NCI-H524 treated with DMSO at 0.1 percent for 48 hours (cell line): Measurements from ENCODE around the gene LBR.

Experiments
- DNase-seq: peaks from one replicate; lab custom pipeline; 2025; lab: John Stamatoyannopoulos, UW

Gene LBR

DNA sequence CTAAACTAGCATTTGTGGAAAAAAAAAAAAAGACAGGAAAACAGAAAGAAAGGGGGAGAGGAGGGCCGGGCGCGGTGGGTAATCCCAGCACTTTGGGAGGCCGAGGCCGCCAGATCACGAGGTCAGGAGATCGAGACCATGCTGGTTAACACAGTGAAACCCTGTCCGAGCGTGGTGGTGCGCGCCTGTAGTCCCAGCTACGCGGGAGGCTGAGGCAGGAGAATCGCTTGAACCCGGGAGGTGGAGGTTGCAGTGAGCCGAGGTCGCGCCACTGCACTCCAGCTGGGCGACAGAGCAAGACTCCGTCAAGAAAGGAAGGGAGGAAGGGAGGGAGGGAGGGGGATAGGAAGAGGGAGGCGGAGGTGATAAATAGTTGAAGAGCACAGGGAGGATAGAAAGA lies 54.7 kb downstream of the LBR start:
- DNase-seq: no peak

GRCh38 chr1:225371366-225372010 lies 56.4 kb downstream of the LBR start:
- no peak for DNase-seq

DNA sequence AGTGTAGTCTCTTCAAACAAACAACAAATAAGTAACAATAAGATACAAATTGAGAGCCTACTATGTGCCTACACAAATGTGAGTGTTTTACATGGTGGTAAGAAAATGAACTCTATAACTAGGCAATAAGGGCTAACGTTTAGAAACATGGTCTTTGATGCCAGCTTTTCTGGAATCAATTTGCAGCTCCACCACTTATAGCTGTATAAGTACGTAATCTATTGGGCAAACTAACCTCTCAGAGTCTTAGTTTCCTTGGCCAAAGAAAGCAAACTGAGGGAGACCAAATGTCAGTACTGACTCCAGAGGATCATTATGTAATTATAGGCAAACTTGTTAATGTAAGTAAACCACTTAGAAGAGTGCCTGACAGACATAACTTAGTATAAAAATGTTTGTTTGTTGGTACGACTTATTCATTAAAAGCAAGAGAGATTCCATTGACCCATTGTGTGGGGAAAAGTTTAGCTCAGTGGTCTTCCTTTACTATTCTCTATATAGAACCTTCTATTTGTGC lies 59.7 kb downstream of the LBR start:
- no peak for DNase-seq

GRCh38 chr1:225366552-225366951 lies 61.3 kb downstream of the LBR start:
- no peak for DNase-seq

- DNase-seq: no peak
These were observed 61.8 kb downstream of the LBR start for GRCh38 chr1:225366018-225366417.

DNA sequence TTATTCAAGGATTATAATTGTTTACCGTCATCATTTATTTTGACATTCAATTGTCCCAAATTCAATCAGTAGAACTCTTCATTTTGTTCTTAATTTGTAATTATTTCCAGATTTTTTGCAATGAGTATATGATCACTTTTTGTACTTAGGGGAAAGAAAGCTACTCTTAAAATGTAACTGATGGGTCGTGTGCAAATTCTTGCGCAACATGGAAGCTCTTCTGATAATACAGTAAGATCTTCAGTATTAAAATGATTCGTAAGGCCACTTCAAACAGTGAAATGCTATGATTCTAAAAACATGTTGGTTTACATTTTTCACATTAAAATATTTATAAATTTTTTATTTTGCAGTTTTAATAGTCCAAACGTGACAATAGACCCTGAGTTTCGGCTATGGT lies 63.4 kb downstream of the LBR start:
- no peak for DNase-seq

GRCh38 chr1:225362805-225363204 lies 65.0 kb downstream of the LBR start:
- DNase-seq: no peak

- no peak for DNase-seq
These were observed 66.7 kb downstream of the LBR start for GRCh38 chr1:225361176-225361575.

- no peak for DNase-seq
These were observed 67.7 kb downstream of the LBR start for GRCh38 chr1:225360119-225360518.

DNA sequence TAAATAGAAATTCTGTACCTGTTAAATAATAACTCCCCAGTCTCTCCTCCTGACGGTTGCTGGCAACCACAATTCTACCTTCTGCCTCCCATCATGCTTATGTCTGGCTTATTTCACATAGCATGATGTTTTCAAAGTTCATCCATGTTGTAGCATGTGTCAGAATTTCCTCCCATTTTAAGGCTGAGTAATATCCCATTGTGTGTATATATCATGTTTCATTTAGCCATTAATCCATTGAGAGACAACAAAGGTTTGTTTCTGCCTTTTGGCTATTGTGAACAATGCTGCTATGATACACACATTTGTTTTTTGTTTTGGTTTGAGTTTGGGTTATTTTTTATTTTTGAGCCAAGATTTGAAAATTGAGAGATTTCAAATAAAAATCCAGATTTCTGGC lies 72.0 kb downstream of the LBR start:
- no peak for DNase-seq

GRCh38 chr1:225354906-225355305 lies 72.9 kb downstream of the LBR start:
- DNase-seq: no peak
